BLaER1 treated with 17β-estradiol and CSF1 and Interleukin-3, amounts not matched to agents 10 nM and 100 nM (cell line): Measurements from ENCODE around the gene DNLZ.
"Not testable (repeated sequence)": the region's sequence is repeated elsewhere in the genome, so short reads cannot be mapped to it uniquely, and the experiment has no call there.

Experiments
- H3K27ac ChIP-seq, 11 experiments: shearing (Covaris generic); formaldehyde crosslinking; 2 replicates each; pipeline ENCODE4 v1.8.1; 2022
- H3K27me3 ChIP-seq, 11 experiments: shearing (Covaris generic); formaldehyde crosslinking; 2 replicates each; pipeline ENCODE4 v1.8.1; 2022
- H3K36me3 ChIP-seq, 11 experiments: shearing (Covaris generic); formaldehyde crosslinking; 2 replicates each; pipeline ENCODE4 v1.8.1; 2022
- H3K4me1 ChIP-seq, 10 experiments: shearing (Covaris generic); formaldehyde crosslinking; 2 replicates each; pipeline ENCODE4 v1.8.1; 2022
- H3K4me2 ChIP-seq, 11 experiments: shearing (Covaris generic); formaldehyde crosslinking; 2 replicates each; pipeline ENCODE4 v1.8.1; 2022
- H3K4me3 ChIP-seq, 10 experiments: shearing (Covaris generic); formaldehyde crosslinking; 2 replicates each; pipeline ENCODE4 v1.8.1; 2022
- H3K9ac ChIP-seq, 11 experiments: shearing (Covaris generic); formaldehyde crosslinking; 2 replicates each; pipeline ENCODE4 v1.8.1; 2022
- H3K9me3 ChIP-seq, 11 experiments: shearing (Covaris generic); formaldehyde crosslinking; replicated peaks in 1 of 11; 2 replicates each; pipeline ENCODE4 v1.8.1; 2022
- H4K20me1 ChIP-seq, 11 experiments: shearing (Covaris generic); formaldehyde crosslinking; 2 replicates each; pipeline ENCODE4 v1.8.1; 2022
- Cebpa-rat ChIP-seq, 11 experiments: shearing (Covaris generic); IDR thresholded peaks; 2 replicates each; pipeline ENCODE4 v1.8.1; 2022

DNLZ gene

DNA sequence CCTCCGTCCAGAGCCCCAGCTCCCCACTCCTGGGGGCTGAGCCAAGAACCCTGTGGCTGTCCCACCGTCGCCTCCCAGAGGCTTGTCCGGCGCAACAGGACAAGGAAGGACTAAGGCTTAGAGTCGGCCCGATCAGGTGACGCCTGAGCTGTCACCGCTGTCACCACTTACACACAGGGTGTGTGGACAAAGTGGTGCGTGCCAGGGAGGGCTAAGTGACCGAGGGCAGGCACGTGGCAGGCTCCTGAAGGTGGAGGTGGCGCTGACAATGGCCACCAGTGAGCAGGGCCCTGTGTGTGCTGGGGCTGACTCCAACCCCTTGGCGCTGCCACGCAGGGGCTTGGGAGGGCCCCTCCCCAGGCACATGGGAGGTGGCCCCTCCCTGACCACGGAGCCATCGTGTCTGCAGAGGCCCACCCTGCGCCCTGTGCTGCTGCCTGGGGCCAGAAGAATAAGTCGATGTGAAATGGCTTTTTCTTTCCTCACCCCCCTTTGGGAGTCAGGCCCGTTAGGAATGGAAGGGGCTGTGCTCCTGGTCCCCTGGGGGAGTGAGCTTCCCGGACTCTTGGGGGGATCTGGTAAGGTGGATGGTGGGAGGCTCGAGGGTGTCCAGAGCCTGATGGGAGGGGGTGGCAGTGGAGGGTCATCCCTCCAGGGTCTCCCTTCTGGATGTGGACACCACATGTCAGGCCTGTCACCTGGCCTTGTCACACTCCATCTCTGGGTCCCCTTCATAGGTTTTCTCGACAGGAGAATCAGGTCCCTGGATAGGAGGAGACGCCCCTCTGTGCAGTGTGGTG, 38.8 kb downstream of the DNLZ start:
- H3K27me3 ChIP-seq = peaks cover 0 to 22% (median 0%) of the 10 kb centered on the region in 11 experiments; a peak in 6 of 22 replicates

DNA sequence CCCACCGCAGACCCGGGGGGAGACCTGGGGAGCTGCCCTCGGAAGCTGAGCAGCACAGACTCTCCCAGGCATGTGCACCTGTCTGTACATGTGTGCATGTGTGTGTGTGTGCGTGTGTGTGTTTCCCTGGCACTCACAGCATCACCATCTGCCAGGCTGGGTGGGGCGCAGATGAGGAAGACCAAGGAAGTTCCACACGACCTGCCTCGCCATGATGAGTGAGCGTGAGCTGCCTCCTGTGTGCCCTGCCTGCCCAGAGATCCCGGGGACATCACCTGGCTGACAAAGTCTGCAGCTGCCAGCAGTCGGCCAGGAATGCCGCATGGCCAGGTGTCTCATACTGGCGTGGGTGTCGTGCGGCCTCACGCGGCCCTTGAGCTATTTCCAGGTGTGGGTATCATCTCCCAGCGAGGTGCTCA, 40.2 kb downstream of the DNLZ start:
- no peak for TF ChIP-seq Cebpa-rat (IDR thresholded peaks at IDR 0.05)
- Histone ChIP-seq H4K20me1 (peaks cover 0 to 5% (median 4%) of the 10 kb centered on the region in 11 experiments; a peak in 10 of 22 replicates), H3K4me2 (peak overlapping the region; percentile 68 to 100 (median 96)), H3K9me3 (peaks cover 0 to 8% (median 0%) of the 10 kb centered on the region in 11 experiments; a peak in 5 of 22 replicates), H3K4me1 (peaks cover 44 to 80% (median 68%) of the 10 kb centered on the region in 10 experiments), H3K27ac (peak overlapping the region in 6 of 11 experiments; percentile 81 to 93 (median 88); a peak in 12 of 22 replicates), H3K9ac (peak overlapping the region in 5 of 11 experiments; percentile 44 to 95 (median 91); a peak in 9 of 22 replicates), H3K36me3 (no peaks in the 10 kb centered on the region), H3K4me3 (peak overlapping the region in 1 of 10 experiments; percentile 28; a peak in 2 of 20 replicates), H3K27me3 (peaks cover 0 to 23% (median 0%) of the 10 kb centered on the region in 11 experiments; a peak in 6 of 22 replicates)

More for the DNA sequence above, 38.8 kb downstream of the DNLZ start:
- H3K9ac ChIP-seq = peak overlapping the region in 7 of 11 experiments; percentile 86 to 95 (median 90); a peak in 13 of 22 replicates
- TF ChIP-seq Cebpa-rat (IDR thresholded peaks at IDR 0.05) = no peak
- peaks cover 0 to 8% (median 0%) of the 10 kb centered on the region in 11 experiments; a peak in 5 of 22 replicates for H3K9me3 ChIP-seq
- H4K20me1 ChIP-seq = peaks cover 0 to 19% (median 17%) of the 10 kb centered on the region in 11 experiments; a peak in 18 of 22 replicates
- peak overlapping the region in 8 of 11 experiments; percentile 81 to 93 (median 86); a peak in 15 of 22 replicates for H3K27ac ChIP-seq
- H3K4me1 ChIP-seq = peaks cover 50 to 80% (median 67%) of the 10 kb centered on the region in 10 experiments
- no peaks in the 10 kb centered on the region for H3K36me3 ChIP-seq
- peak overlapping the region; percentile 68 to 100 (median 96); a peak in 19 of 22 replicates for H3K4me2 ChIP-seq
- H3K4me3 ChIP-seq = no peak overlapping the region; a peak in 1 of 20 replicates

DNA sequence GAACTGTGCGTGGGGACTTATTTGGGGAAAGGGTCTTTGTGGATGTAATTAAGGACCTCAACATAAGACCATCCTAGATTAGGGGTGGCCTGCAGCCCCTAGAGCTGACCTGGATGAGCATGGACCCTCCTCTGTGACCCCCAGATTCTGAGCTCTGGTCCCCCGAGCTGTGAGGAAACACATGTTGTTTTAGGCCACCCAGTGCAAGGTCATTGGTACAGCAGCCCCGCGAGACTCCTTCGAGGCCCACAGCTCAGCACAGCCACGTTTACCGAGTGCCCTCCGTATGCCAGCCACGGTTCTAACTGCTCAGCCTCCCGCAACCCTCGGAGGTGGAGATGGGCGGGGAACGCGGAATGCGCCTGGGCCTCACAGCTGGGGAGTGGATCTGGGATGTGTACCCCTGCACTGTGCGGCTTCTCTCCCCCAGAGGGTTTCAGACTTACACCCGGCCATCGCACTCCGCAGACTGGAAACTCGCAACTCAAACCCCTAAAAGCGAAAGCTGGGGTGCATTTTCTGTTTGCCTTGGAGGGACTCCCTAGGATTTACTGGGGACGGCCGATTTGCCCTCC, 40.7 kb downstream of the DNLZ start:
- no peaks in the 10 kb centered on the region; a peak in 1 of 22 replicates for H4K20me1 ChIP-seq
- peak overlapping the region in 6 of 11 experiments; percentile 44 to 95 (median 74); a peak in 12 of 22 replicates for H3K9ac ChIP-seq
- H3K4me2 ChIP-seq = peak overlapping the region; percentile 68 to 100 (median 96)
- no peaks in the 10 kb centered on the region for H3K36me3 ChIP-seq
- peaks cover 44 to 84% (median 71%) of the 10 kb centered on the region in 10 experiments for H3K4me1 ChIP-seq
- H3K9me3 ChIP-seq = peaks cover 0 to 8% (median 0%) of the 10 kb centered on the region in 11 experiments; a peak in 5 of 22 replicates
- TF ChIP-seq Cebpa-rat (IDR thresholded peaks at IDR 0.05) = no peak
- peak overlapping the region in 1 of 10 experiments; percentile 28; a peak in 2 of 20 replicates for H3K4me3 ChIP-seq
- H3K27ac ChIP-seq = peak overlapping the region in 5 of 11 experiments; percentile 81 to 93 (median 90); a peak in 10 of 22 replicates
- H3K27me3 ChIP-seq = peaks cover 0 to 28% (median 0%) of the 10 kb centered on the region in 11 experiments; a peak in 6 of 22 replicates

DNA sequence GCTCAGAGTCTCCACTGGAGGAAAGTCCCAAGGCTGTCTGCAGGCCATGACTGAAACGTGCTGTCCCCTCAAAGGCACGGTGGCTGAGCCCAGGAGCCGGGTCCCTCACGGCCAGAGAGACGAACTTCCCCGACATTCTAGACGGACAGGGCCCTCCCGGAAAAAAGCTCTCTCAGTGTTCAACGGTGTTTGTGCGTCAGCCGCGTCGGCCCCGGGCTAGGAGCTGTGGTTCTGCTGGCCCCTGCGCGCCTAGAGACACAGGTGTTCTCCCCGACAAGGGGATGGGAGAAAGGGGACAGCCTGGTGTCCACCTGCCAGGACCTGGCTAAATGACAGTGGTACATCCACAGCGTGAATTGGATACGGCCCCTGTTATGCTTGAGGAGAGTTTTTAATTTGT, 42.0 kb downstream of the DNLZ start:
- peaks cover 51 to 91% (median 78%) of the 10 kb centered on the region in 10 experiments for H3K4me1 ChIP-seq
- no peak overlapping the region for H3K9ac ChIP-seq
- no peak overlapping the region for H3K4me3 ChIP-seq
- H3K4me2 ChIP-seq = peak overlapping the region in 5 of 11 experiments; percentile 95 to 99 (median 97); a peak in 8 of 22 replicates
- H3K36me3 ChIP-seq = no peaks in the 10 kb centered on the region
- H3K27me3 ChIP-seq = peaks cover 0 to 38% (median 0%) of the 10 kb centered on the region in 11 experiments; a peak in 6 of 22 replicates
- H3K9me3 ChIP-seq = peaks cover 0 to 8% (median 1%) of the 10 kb centered on the region in 11 experiments; a peak in 11 of 22 replicates
- no peaks in the 10 kb centered on the region for H4K20me1 ChIP-seq
- TF ChIP-seq Cebpa-rat (IDR thresholded peaks at IDR 0.05) = no peak
- H3K27ac ChIP-seq = no peak overlapping the region

DNA sequence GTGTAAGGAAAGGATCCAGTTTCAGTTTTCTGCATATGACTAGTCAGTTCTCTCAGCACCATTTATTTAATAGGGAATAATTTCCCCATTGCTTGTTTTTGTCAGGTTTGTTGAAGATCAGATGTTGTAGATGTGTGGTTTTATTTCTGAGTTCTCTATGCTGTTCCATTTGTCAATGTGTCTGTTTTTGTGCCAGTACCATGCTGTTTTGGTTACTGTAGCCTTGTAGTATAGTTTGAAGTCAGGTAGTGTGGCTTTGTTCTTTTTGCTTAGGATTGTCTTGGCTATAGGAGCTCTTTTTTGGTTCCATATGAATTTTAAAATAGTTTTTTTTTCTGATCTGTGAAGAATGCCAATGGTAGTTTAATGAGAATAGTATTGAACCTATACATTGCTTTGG, 42.6 kb downstream of the DNLZ start:
- peaks cover 0 to 38% (median 0%) of the 10 kb centered on the region in 11 experiments; a peak in 6 of 22 replicates for H3K27me3 ChIP-seq
- H3K27ac ChIP-seq, H3K4me3 ChIP-seq, H4K20me1 ChIP-seq, H3K36me3 ChIP-seq, H3K9ac ChIP-seq: not testable (repeated sequence)
- peaks cover 45 to 89% (median 75%) of the 10 kb centered on the region in 10 experiments for H3K4me1 ChIP-seq
- peak overlapping the region in 1 of 11 experiments; percentile 95; a peak in 2 of 22 replicates for H3K4me2 ChIP-seq
- peaks cover 1 to 14% (median 7%) of the 10 kb centered on the region in 11 experiments; a peak in 20 of 22 replicates for H3K9me3 ChIP-seq

DNA sequence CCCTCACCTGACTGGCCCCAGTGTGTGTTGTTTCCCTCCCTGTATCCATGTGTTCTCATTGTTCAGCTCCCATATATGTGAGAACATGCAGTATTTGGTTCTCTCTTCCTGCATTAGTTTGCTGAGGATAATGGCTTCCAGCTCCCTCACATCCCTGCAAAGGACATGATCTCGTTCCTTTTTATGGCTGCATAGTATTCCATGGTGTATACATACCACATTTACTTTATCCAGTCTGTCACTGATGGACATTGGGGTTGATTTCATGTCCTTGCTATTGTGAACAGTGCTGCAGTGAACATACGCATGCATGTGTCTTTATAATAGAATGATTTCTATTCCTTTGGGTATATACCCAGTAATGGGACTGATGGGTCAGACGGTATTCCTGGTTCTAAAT, 43.6 kb downstream of the DNLZ start:
- Histone ChIP-seq H3K27me3 (peaks cover 0 to 38% (median 0%) of the 10 kb centered on the region in 11 experiments; a peak in 6 of 22 replicates), H3K9me3 (peaks cover 11 to 24% (median 17%) of the 10 kb centered on the region in 11 experiments), H3K27ac (peak overlapping the region in 2 of 11 experiments; percentile 71 to 72; a peak in 1 of 22 replicates), H3K4me1 (peaks cover 42 to 79% (median 65%) of the 10 kb centered on the region in 10 experiments), H3K4me2 (peak overlapping the region in 5 of 11 experiments; percentile 88 to 97 (median 96); a peak in 7 of 22 replicates)
- H3K36me3 ChIP-seq, H3K4me3 ChIP-seq, H3K9ac ChIP-seq, H4K20me1 ChIP-seq: not testable (repeated sequence)

DNA sequence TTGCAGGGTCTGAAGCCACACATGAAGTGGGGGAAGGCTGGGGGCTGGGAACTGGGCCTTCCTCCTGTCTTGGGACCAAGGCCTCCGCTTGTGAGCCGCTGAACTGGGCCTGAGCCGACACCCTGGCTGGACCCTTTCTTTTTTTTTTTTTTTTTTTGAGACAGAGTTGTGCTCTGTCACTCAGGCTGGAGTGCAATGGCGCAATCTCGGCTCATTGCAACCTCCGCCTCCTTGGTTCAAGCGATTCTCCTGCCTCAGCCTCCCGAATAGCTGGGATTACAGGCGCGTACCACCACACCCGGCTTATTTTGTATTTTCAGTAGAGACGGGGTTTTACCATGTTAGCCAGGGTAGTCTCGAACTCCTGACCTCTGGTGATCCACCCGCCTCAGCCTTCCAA, 44.3 kb downstream of the DNLZ start:
- peaks cover 0 to 38% (median 0%) of the 10 kb centered on the region in 11 experiments; a peak in 6 of 22 replicates for H3K27me3 ChIP-seq
- H4K20me1 ChIP-seq = not testable (repeated sequence)
- H3K27ac ChIP-seq = peak overlapping the region in 7 of 11 experiments; percentile 11 to 72 (median 67); a peak in 9 of 22 replicates
- H3K4me2 ChIP-seq = peak overlapping the region in 10 of 11 experiments; percentile 61 to 97 (median 92); a peak in 21 of 22 replicates
- peak overlapping the region in 5 of 11 experiments; percentile 25 to 72 (median 68); a peak in 8 of 22 replicates for H3K9ac ChIP-seq
- peak in 4 of 11 experiments; percentile 30 to 72 (median 45); a peak in 3 of 22 replicates for TF ChIP-seq Cebpa-rat (IDR thresholded peaks at IDR 0.05)
- peaks cover 38 to 73% (median 58%) of the 10 kb centered on the region in 10 experiments for H3K4me1 ChIP-seq
- peak overlapping the region in 3 of 10 experiments; percentile 31 to 40 (median 31); a peak in 2 of 20 replicates for H3K4me3 ChIP-seq
- peaks cover 18 to 31% (median 24%) of the 10 kb centered on the region in 11 experiments for H3K9me3 ChIP-seq
- peaks cover 0 to 10% (median 0%) of the 10 kb centered on the region in 11 experiments; a peak in 2 of 22 replicates for H3K36me3 ChIP-seq

DNA sequence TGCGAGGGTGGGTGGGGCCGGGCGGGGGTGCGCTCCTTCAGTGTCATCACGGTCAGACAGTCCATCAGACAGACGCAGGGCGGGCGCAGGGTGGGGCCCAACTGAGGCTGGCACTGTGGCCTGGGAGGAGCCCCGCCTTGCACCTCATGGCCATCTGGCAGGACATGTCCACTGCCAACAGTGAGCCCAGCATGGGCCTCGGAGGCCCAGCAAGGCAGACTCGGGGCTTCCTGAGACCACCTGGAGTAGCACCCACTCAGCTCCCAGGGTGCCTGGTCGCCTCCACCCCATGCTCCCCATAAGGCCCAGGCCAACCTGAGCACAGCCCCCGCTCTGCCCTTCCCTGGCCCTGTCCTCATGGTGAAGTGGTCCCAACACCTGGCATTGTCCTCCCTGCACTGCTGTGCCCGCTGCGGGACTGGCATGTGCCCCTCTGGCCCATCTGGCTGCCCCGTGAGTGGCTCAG, 44.7 kb downstream of the DNLZ start:
- Histone ChIP-seq H3K4me2 (peak overlapping the region; percentile 37 to 97 (median 88); a peak in 21 of 22 replicates), H3K4me3 (peak overlapping the region in 3 of 10 experiments; percentile 31 to 40 (median 36); a peak in 2 of 20 replicates), H3K9me3 (peaks cover 18 to 34% (median 28%) of the 10 kb centered on the region in 11 experiments), H3K27ac (peak overlapping the region in 7 of 11 experiments; percentile 11 to 72 (median 67); a peak in 9 of 22 replicates), H3K4me1 (peaks cover 34 to 73% (median 53%) of the 10 kb centered on the region in 10 experiments), H3K27me3 (peaks cover 0 to 35% (median 0%) of the 10 kb centered on the region in 11 experiments; a peak in 6 of 22 replicates), H3K9ac (peak overlapping the region in 5 of 11 experiments; percentile 25 to 72 (median 68); a peak in 8 of 22 replicates), H3K36me3 (peaks cover 0 to 10% (median 0%) of the 10 kb centered on the region in 11 experiments; a peak in 2 of 22 replicates), H4K20me1 (no peaks in the 10 kb centered on the region)
- no peak for TF ChIP-seq Cebpa-rat (IDR thresholded peaks at IDR 0.05)
